Left hindlimb (tissue), 1 donor: ENCODE results near the gene ATP5PO.
A peak's percentile ranks its signal among the peaks of the same experiment; 100 is the strongest.

Source experiments
- DNase-seq: peaks from one replicate; pipeline ENCODE4 v3.0.0-alpha.2; 2018

ATP5PO gene

GRCh38 chr21:33915368-33916199 is at the start of gene ATP5PO:
ATP5PO (minus strand) TSS chr21:33915804; CDS start chr21:33915763, 41 bp downstream.
- peak; percentile 98 for DNase-seq

GRCh38 chr21:33964706-33965325 is 49.2 kb upstream of the ATP5PO start:
- DNase-seq: no peak

GRCh38 chr21:33963848-33964555 is 48.4 kb upstream of the ATP5PO start:
- no peak for DNase-seq

GRCh38 chr21:33962290-33962689 is 46.7 kb upstream of the ATP5PO start:
- no peak for DNase-seq

GRCh38 chr21:33961061-33961460 is 45.5 kb upstream of the ATP5PO start:
- DNase-seq: no peak

- DNase-seq: no peak
These were observed 44.1 kb upstream of the ATP5PO start for GRCh38 chr21:33959680-33960079.

GRCh38 chr21:33954395-33954794 is 38.8 kb upstream of the ATP5PO start:
- no peak for DNase-seq

- no peak for DNase-seq
These were observed 35.9 kb upstream of the ATP5PO start for GRCh38 chr21:33951276-33952178.

GRCh38 chr21:33950431-33951079 is 35.0 kb upstream of the ATP5PO start:
- no peak for DNase-seq

GRCh38 chr21:33949516-33950430 is 34.2 kb upstream of the ATP5PO start:
- DNase-seq: no peak

GRCh38 chr21:33948951-33949444 is 33.4 kb upstream of the ATP5PO start:
- no peak for DNase-seq

- peak; percentile 53 for DNase-seq
These were observed 32.7 kb upstream of the ATP5PO start for GRCh38 chr21:33948096-33948950.

GRCh38 chr21:33947451-33948095 is 32.0 kb upstream of the ATP5PO start:
- peak; percentile 67 for DNase-seq

- no peak for DNase-seq
These were observed 30.2 kb upstream of the ATP5PO start for GRCh38 chr21:33945652-33946270.

- no peak for DNase-seq
These were observed 28.7 kb upstream of the ATP5PO start for GRCh38 chr21:33944185-33944763.

GRCh38 chr21:33943293-33943692 is 27.7 kb upstream of the ATP5PO start:
- no peak for DNase-seq

GRCh38 chr21:33942426-33942825 is 26.8 kb upstream of the ATP5PO start:
- no peak for DNase-seq

GRCh38 chr21:33940881-33941245 is 25.3 kb upstream of the ATP5PO start:
- DNase-seq: no peak
